ENCODE data around the gene TACR2. TPM values are rescaled to one million over a fixed set of nuclear protein-coding genes. Genes with fewer than 3 reads are reported as not detected.

Gene TACR2
- total and polyA plus RNA-seq, 3 donors from 2014 or later: 0.74 to 0.91 (median 0.87) TPM

DNA sequence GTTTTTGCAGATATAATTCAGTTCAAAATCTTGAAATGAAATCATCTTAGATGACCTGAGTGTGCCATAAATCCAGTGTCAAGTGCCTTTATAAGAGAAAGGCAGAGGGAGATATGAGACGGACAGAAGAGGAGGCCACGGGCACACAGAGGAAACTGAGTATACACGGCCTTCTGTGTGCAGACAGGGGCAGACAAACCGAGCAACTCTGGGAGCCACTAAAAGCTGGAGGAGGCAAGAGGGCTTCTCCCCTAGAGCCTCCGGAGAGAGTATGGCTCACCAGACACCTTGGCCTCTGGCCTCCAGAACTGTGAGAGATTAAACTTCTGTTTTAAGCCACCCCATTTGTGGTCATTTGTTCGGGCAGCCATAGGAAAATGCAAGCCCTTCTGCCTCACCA lies 47.2 kb upstream of the TACR2 start:
- intact Hi-C loops (cut with DNase I; ENCODE audit: low total_unique reads): no loop called here
- Histone ChIP-seq H3K27me3 (no peaks in the 10 kb centered on the region), H3K36me3 (ENCODE audit: low read depth, missing control alignments) (no peaks in the 10 kb centered on the region), H3K9me3 (no peaks in the 10 kb centered on the region), H3K4me1 (no peaks in the 10 kb centered on the region), H3K27ac (no peak overlapping the region), H3K4me3 (no peak overlapping the region)
- TF ChIP-seq CTCF (IDR thresholded peaks at IDR 0.05): no peak
- no peak for TF ChIP-seq POLR2A (IDR thresholded peaks at IDR 0.05)
- 77 to 82% methylated on average over 6 of the region's 6 CpGs for WGBS, 2 donors
- no peak for DNase-seq

GRCh38 chr10:69461243-69462025 lies 44.7 kb upstream of the TACR2 start:
- intact Hi-C loops (cut with DNase I; ENCODE audit: low total_unique reads): no loop called here
- 69 to 70% methylated on average over 2 to 4 of the region's 5 CpGs for WGBS, 2 donors
- DNase-seq: no peak

GRCh38 chr10:69460576-69461242 lies 44.0 kb upstream of the TACR2 start:
- H3K27ac ChIP-seq: no peak overlapping the region
- H3K27me3 ChIP-seq: no peaks in the 10 kb centered on the region
- intact Hi-C loops (cut with DNase I; ENCODE audit: low total_unique reads): no loop called here
- TF ChIP-seq CTCF (IDR thresholded peaks at IDR 0.05): no peak
- TF ChIP-seq POLR2A (IDR thresholded peaks at IDR 0.05): no peak
- 84 to 96% methylated on average over 8 to 9 of the region's 9 CpGs for WGBS, 2 donors
- no peaks in the 10 kb centered on the region for H3K9me3 ChIP-seq
- H3K36me3 ChIP-seq (ENCODE audit: low read depth, missing control alignments): no peaks in the 10 kb centered on the region
- DNase-seq: no peak
- no peak overlapping the region for H3K4me3 ChIP-seq
- no peaks in the 10 kb centered on the region for H3K4me1 ChIP-seq

More at GRCh38 chr10:69461243-69462025, 44.7 kb upstream of the TACR2 start:
- no peak overlapping the region for H3K4me3 ChIP-seq
- no peak overlapping the region for H3K27ac ChIP-seq
- H3K27me3 ChIP-seq: no peaks in the 10 kb centered on the region
- TF ChIP-seq CTCF (IDR thresholded peaks at IDR 0.05) (no peak), POLR2A (IDR thresholded peaks at IDR 0.05) (no peak)
- H3K4me1 ChIP-seq: no peaks in the 10 kb centered on the region
- no peaks in the 10 kb centered on the region for H3K9me3 ChIP-seq
- H3K36me3 ChIP-seq (ENCODE audit: low read depth, missing control alignments): no peaks in the 10 kb centered on the region

DNA sequence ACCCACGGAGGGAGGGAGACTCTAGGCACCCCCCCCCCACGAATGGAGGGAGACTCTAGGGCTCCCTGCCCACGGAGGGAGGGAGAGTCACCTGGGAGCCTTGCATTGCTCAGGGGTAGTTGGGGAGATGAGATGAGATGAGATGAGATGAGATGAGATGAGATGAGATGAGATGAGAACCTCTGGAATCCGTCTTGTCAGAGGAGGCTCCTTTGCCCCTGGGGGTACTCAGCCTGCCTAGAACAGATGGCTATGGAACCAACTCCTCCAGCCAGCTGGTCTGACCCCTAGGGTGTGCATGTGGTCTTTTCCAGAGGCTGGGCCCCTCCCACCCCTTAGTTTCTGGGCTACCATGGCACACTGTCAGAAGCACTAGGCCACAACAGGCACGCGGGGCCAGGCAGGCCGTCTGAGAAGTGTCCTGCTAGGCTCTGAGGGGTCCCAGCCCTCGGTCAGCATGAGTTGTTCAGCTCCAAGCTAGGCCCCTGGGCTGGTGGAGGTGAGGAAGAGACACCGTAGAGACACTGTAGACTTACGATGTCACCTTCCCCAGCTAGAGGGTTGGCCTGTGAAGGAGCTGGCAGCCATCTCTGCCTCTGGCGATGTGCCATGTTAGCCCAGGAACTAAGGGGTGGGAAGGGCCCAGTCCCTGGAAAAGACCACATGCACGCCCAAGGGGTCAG lies 43.3 kb upstream of the TACR2 start:
- DNase-seq: no peak
- Histone ChIP-seq H3K4me1 (no peaks in the 10 kb centered on the region), H3K27me3 (no peaks in the 10 kb centered on the region), H3K4me3 (no peak overlapping the region), H3K36me3 (ENCODE audit: low read depth, missing control alignments) (no peaks in the 10 kb centered on the region), H3K9me3 (no peaks in the 10 kb centered on the region), H3K27ac (no peak overlapping the region)
- no peak for TF ChIP-seq POLR2A (IDR thresholded peaks at IDR 0.05)
- TF ChIP-seq CTCF (IDR thresholded peaks at IDR 0.05): no peak
- intact Hi-C loops (cut with DNase I; ENCODE audit: low total_unique reads): no loop called here
- 86 to 94% methylated on average over 7 to 12 of the region's 12 CpGs for whole genome bisulfite sequencing, 2 donors

Measured in testis (tissue), 3 donors.